Caco-2 (cell line): ENCODE measurements around the gene LSP1. TPM values are rescaled to one million over a fixed set of nuclear protein-coding genes. Genes with fewer than 3 reads are reported as not detected.

Experiments
- BruUV-seq: library from RNA; stranded (reverse); fragments of 400-500 nt; replicated peaks from 2 replicates; lab custom pipeline; 2021; lab: Mats Ljungman, UMichigan
- CTCF ChIA-PET: fragments of 300-600 bp; sonication (Branson Sonifier 250); formaldehyde crosslinking; loops from one replicate; lab custom pipeline; 2022; ENCODE audit warnings: antibody characterized with exemption; lab: Charles Lee
- POLR2A ChIA-PET: fragments of 300-600 bp; sonication (Branson Sonifier 250); formaldehyde crosslinking; loops from one replicate; lab custom pipeline; 2022; ENCODE audit warnings: antibody characterized with exemption; lab: Charles Lee
- DNase-seq, 2 experiments: peaks; one replicate each; pipeline versions ENCODE4 v3.0.0 to v3.0.0-alpha.2; 2020 to 2022
- H3K27me3 ChIP-seq: replicated peaks from 2 replicates; pipeline ENCODE4 v1.6.0; 2011; ENCODE audit warnings: low read length; ENCODE audit not compliant: control insufficient read depth, insufficient read depth
- H3K36me3 ChIP-seq: 2 replicates; pipeline ENCODE4 v1.5.1; 2011; ENCODE audit warnings: low read length; ENCODE audit not compliant: control insufficient read depth, insufficient read depth
- H3K4me1 ChIP-seq: fragments of 250-450 bp; sonication (Bioruptor Pico); 2 replicates; pipeline ENCODE4 v1.5.1; 2020; ENCODE audit warnings: mild to moderate bottlenecking
- H3K4me3 ChIP-seq: 2 replicates; pipeline ENCODE4 v1.5.1; 2011; ENCODE audit warnings: low read depth, mild to moderate bottlenecking, control low read depth, low read length
- H3K9me3 ChIP-seq: fragments of 250-450 bp; sonication (Bioruptor Pico); 2 replicates; pipeline ENCODE4 v1.5.1; 2020; ENCODE audit warnings: mild to moderate bottlenecking, moderate library complexity
- H3K27ac Mint-ChIP-seq: one replicate; pipeline ENCODE4 v1.8.0; 2022; ENCODE audit warnings: mixed read lengths; ENCODE audit not compliant: unreplicated experiment
- H3K27me3 Mint-ChIP-seq: one replicate; pipeline ENCODE4 v1.8.0; 2022; ENCODE audit warnings: mixed read lengths; ENCODE audit not compliant: insufficient read depth, unreplicated experiment
- H3K36me3 Mint-ChIP-seq: one replicate; pipeline ENCODE4 v1.8.0; 2022; ENCODE audit warnings: mild to moderate bottlenecking, mixed read lengths; ENCODE audit not compliant: insufficient read depth, unreplicated experiment
- H3K4me1 Mint-ChIP-seq: one replicate; pipeline ENCODE4 v1.8.0; 2022; ENCODE audit warnings: low read depth, mixed read lengths; ENCODE audit not compliant: unreplicated experiment
- H3K4me3 Mint-ChIP-seq: one replicate; pipeline ENCODE4 v1.8.0; 2022; ENCODE audit warnings: mild to moderate bottlenecking, moderate library complexity, mixed read lengths; ENCODE audit not compliant: unreplicated experiment
- H3K9me3 Mint-ChIP-seq: one replicate; pipeline ENCODE4 v1.8.0; 2022; ENCODE audit warnings: mixed read lengths; ENCODE audit not compliant: unreplicated experiment
- intact Hi-C: fragments of 100-400 bp; cut with micrococcal nuclease; formaldehyde crosslinking; loops from one replicate; pipeline ENCODE4 v1.10.0; 2022; ENCODE audit not compliant: unreplicated experiment
- total RNA-seq: library from RNA; stranded (reverse); gene quantifications from 2 replicates; pipeline ENCODE4 v1.2.3, GENCODE V29; 2022
- TF ChIP-seq, protein P1 (sequence below), 2 experiments: fragments of 200-600 bp in 1 of 2; IDR thresholded peaks; 1 replicate in 1 of 2; 2 replicates in 1 of 2; pipeline versions ENCODE4 v1.5.1 to v1.8.0; 2011 to 2022; ENCODE audit warnings: antibody characterized with exemption in 1 of 2, control low read depth in 1 of 2, inconsistent platforms in 1 of 2, low read depth in 1 of 2, low read length in 1 of 2, mild to moderate bottlenecking in 1 of 2, moderate library complexity in 1 of 2; ENCODE audit not compliant: insufficient read depth in 1 of 2, severe bottlenecking in 1 of 2, unreplicated experiment in 1 of 2

LSP1 gene
- total RNA-seq, 1 experiment from 2014 or later = not detected

DNA sequence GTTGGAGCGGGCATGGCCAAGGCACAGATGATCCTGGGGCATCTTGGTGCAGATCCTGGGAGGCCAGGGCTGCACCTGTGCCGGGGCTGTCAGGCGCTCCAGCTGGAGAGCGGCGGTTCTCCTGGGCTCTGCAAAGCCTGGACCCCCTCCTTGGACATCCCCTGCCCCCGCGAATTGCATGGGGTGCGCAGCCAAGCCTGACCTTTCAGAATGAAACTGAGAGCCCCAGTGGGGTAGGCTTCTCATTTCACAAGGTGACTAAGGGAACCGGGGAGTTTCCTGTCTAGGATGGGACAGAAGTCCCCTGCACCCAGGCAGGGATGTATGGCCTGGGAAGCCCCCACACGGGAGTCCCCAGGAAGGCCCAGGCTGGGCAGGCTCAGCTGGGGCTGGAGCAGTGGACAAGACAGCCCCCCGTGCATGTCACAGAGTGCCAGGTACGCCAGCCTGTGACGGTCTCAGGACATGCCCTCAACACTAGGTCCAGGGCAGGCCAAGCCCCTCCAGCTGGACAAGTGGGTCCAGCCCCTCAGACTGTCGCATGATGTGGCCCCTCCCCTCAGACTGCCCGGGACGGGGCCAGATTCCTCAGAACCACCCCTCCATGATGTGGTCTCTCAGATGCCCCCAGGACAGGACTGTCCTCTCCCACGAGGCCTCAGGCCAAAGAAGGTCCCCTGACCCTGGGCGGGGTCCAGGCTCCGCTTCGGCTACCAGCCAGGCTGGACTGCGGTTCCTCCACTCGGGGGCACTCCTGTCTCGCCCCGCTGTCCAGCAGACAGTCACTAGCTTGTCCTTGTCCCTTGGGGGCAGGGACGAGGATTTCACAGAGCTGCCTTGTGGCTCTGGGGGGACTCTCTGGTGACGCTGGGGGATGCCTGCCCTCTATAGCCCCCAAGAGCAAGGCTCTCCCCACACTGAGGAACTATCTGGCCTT is 2.3 kb downstream of the LSP1 start:
- Mint-ChIP-seq H3K9me3 (no peaks in the 10 kb centered on the region), H3K4me3 (no peak overlapping the region), H3K27me3 (no peaks in the 10 kb centered on the region), H3K36me3 (no peaks in the 10 kb centered on the region), H3K4me1 (no peaks in the 10 kb centered on the region), H3K27ac (no peak overlapping the region)
- TF ChIP-seq, protein P1, sequence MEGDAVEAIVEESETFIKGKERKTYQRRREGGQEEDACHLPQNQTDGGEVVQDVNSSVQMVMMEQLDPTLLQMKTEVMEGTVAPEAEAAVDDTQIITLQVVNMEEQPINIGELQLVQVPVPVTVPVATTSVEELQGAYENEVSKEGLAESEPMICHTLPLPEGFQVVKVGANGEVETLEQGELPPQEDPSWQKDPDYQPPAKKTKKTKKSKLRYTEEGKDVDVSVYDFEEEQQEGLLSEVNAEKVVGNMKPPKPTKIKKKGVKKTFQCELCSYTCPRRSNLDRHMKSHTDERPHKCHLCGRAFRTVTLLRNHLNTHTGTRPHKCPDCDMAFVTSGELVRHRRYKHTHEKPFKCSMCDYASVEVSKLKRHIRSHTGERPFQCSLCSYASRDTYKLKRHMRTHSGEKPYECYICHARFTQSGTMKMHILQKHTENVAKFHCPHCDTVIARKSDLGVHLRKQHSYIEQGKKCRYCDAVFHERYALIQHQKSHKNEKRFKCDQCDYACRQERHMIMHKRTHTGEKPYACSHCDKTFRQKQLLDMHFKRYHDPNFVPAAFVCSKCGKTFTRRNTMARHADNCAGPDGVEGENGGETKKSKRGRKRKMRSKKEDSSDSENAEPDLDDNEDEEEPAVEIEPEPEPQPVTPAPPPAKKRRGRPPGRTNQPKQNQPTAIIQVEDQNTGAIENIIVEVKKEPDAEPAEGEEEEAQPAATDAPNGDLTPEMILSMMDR (IDR thresholded peaks at IDR 0.05; ENCODE audit: insufficient read depth in 1 of 2, low read depth in 1 of 2, low read length in 1 of 2, severe bottlenecking in 1 of 2, unreplicated experiment in 1 of 2) = no peak
- H3K27me3 ChIP-seq = no peaks in the 10 kb centered on the region
- no peaks in the 10 kb centered on the region for H3K9me3 ChIP-seq
- BruUV-seq = no TSS peak
- no peak for DNase-seq
- no peaks in the 10 kb centered on the region for H3K4me1 ChIP-seq
- intact Hi-C loops = no loop called here
- no peaks in the 10 kb centered on the region for H3K36me3 ChIP-seq
- POLR2A ChIA-PET = no interaction called here
- CTCF ChIA-PET = interaction anchor here (0.6 to 1.4 kb wide), 4 partner anchors 19 to 301 kb away, joined by 3 to 5 read pairs (median 4); no protein-coding TSS in a partner anchor
- H3K4me3 ChIP-seq = no peak overlapping the region

DNA sequence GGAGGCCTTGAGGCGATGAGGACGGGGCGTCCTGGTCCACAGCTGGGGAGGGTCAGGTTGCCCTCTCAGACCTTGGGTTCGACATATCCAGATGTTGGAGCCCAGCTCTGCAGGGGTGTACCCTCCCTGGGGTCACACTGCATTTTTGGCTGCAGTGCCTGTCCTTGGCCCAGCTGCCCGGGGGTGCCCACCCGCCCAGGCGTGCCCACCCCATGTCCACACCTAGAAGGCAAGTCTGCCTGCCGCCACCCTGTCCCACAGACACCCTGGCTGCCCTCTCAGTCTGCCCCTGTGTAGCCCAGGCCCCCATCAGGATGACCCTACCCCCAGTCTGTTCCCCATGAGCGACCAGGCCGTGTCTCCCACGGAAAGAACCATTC is 3.0 kb downstream of the LSP1 start:
- no peaks in the 10 kb centered on the region for H3K4me1 ChIP-seq
- H3K36me3 ChIP-seq = no peaks in the 10 kb centered on the region
- ChIA-PET CTCF (interaction anchor here (0.6 to 1.4 kb wide), 3 partner anchors 19 to 31 kb away, joined by 3 to 5 read pairs (median 4); no protein-coding TSS in a partner anchor), POLR2A (no interaction called here)
- no TSS peak for BruUV-seq
- Mint-ChIP-seq H3K9me3 (no peaks in the 10 kb centered on the region), H3K27me3 (no peaks in the 10 kb centered on the region), H3K27ac (no peak overlapping the region), H3K4me1 (no peaks in the 10 kb centered on the region), H3K4me3 (no peak overlapping the region), H3K36me3 (no peaks in the 10 kb centered on the region)
- no peaks in the 10 kb centered on the region for H3K27me3 ChIP-seq
- no peaks in the 10 kb centered on the region for H3K9me3 ChIP-seq
- no peak for DNase-seq
- intact Hi-C loops = no loop called here
- TF ChIP-seq, protein P1 (IDR thresholded peaks at IDR 0.05; ENCODE audit: insufficient read depth in 1 of 2, low read depth in 1 of 2, low read length in 1 of 2, severe bottlenecking in 1 of 2, unreplicated experiment in 1 of 2) = no peak
- H3K4me3 ChIP-seq = no peak overlapping the region

DNA sequence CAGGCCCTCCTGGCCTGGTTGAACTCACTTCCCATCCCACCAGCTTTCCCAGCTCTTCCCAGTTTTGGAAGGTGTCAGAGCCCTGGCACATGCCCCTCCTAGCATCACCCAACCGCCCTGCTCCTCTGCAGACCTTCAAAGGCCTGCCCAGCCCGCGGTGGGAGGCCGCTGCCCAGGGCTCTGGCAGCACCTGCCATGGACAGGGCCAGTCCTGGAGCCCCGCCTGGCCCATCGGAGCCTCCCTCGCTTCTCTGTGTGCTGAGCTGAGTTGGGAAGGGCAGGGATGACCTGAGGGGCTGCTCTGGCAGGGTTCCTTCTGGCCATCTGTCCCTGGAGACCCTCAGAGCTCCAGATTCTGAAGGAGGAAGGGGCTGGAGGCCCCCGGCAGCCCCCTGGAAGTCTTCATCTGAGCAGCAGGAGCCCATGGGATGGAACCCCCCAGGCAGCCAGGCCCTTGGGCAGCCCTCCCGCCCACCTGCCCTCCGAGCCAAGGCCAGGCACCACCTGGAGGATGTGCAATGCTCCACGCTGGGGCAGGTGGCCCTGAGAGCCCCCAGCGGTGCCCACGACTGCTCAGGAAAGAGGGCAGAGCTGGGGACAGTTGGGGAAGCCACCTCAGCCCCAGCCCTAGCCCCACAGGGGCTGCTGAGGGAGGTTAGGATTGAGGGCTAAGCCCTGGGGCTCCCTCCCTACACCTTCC is 3.6 kb downstream of the LSP1 start:
- Mint-ChIP-seq H3K27ac (no peak overlapping the region), H3K4me1 (no peaks in the 10 kb centered on the region), H3K9me3 (no peaks in the 10 kb centered on the region), H3K27me3 (no peaks in the 10 kb centered on the region), H3K36me3 (no peaks in the 10 kb centered on the region), H3K4me3 (no peak overlapping the region)
- CTCF ChIA-PET = no interaction called here
- POLR2A ChIA-PET = no interaction called here
- no peaks in the 10 kb centered on the region for H3K27me3 ChIP-seq
- H3K4me3 ChIP-seq = no peak overlapping the region
- H3K4me1 ChIP-seq = no peaks in the 10 kb centered on the region
- no peak for DNase-seq
- intact Hi-C loops = no loop called here
- no peaks in the 10 kb centered on the region for H3K36me3 ChIP-seq
- BruUV-seq = no TSS peak
- H3K9me3 ChIP-seq = no peaks in the 10 kb centered on the region
- TF ChIP-seq, protein P1 (IDR thresholded peaks at IDR 0.05; ENCODE audit: insufficient read depth in 1 of 2, low read depth in 1 of 2, low read length in 1 of 2, severe bottlenecking in 1 of 2, unreplicated experiment in 1 of 2) = no peak
